ENCODE measurements around the gene LCORL. TPM values are rescaled to one million over a fixed set of nuclear protein-coding genes. Genes with fewer than 3 reads are reported as not detected.

LCORL gene
- total RNA-seq, 1 experiment from 2014 or later: 15.5 TPM

GRCh38 chr4:18050448-18050847, 28.9 kb upstream of the LCORL start:
- no CpG with 5 or more reads among the region's 6 CpGs for WGBS (ENCODE audit: extremely low coverage, insufficient read length, low lambda C conversion rate)
- no peak overlapping the region for H2BK120ac ChIP-seq (ENCODE audit: low read depth, low read length, poor library complexity, severe bottlenecking)
- H3K36me3 Mint-ChIP-seq (ENCODE audit: insufficient read depth in 1 of 3, low read depth in 3 of 3): no peaks in the 10 kb centered on the region; a peak in 1 of 7 replicates
- no peak overlapping the region for H3K18ac ChIP-seq (ENCODE audit: insufficient read length, low read depth, low read length)
- H3K4ac ChIP-seq (ENCODE audit: low read depth, low read length): no peak overlapping the region
- DNase-seq: no peak
- H3K56ac ChIP-seq (ENCODE audit: insufficient read length, low read depth, low read length): no peak overlapping the region
- H3T11ph ChIP-seq (ENCODE audit: low read length): no peak overlapping the region
- H2BK5ac ChIP-seq (ENCODE audit: insufficient read length, low read length): no peak overlapping the region
- no peak overlapping the region for H2AFZ ChIP-seq (ENCODE audit: low read length)
- H3K23me2 ChIP-seq (ENCODE audit: insufficient read length, low read depth, low read length, poor library complexity, severe bottlenecking): no peaks in the 10 kb centered on the region
- no peak overlapping the region for H3K23ac ChIP-seq (ENCODE audit: insufficient read length, low read depth, low read length)
- no peak overlapping the region for H4K5ac ChIP-seq (ENCODE audit: insufficient read length, low read depth, low read length)
- no peak overlapping the region for H3K4me2 ChIP-seq (ENCODE audit: insufficient read depth, insufficient read length, low read length)
- H3K79me1 ChIP-seq (ENCODE audit: insufficient read depth, low read depth, low read length, poor library complexity, severe bottlenecking): no peaks in the 10 kb centered on the region
- no peak overlapping the region for H2BK12ac ChIP-seq (ENCODE audit: insufficient read length, low read depth, low read length)
- H3K9me3 ChIP-seq (ENCODE audit: control insufficient read depth, low read depth, low read length): no peaks in the 10 kb centered on the region
- no peaks in the 10 kb centered on the region for H3K79me2 ChIP-seq (ENCODE audit: insufficient read depth, low read length)
- H3K9ac ChIP-seq (ENCODE audit: extremely low read depth, insufficient read length, low read length): no peak overlapping the region
- H3K27ac ChIP-seq (ENCODE audit: insufficient read length, low read depth, low read length): no peak overlapping the region
- H4K8ac ChIP-seq (replicated peaks; ENCODE audit: insufficient read length, low read depth, low read length): no peak overlapping the region
- H3K9me3 Mint-ChIP-seq: no peaks in the 10 kb centered on the region
- no peaks in the 10 kb centered on the region for H4K20me1 ChIP-seq (ENCODE audit: control insufficient read depth, insufficient read depth, insufficient read length)
- H3K27ac Mint-ChIP-seq: no peak overlapping the region
- H3K4me3 Mint-ChIP-seq: no peak overlapping the region
- TF ChIP-seq CTCF (conservative IDR thresholded peaks at IDR 0.05): no peak
- H3K4me1 ChIP-seq (ENCODE audit: insufficient read depth, low read length): no peaks in the 10 kb centered on the region
- H3K27me3 ChIP-seq (ENCODE audit: insufficient read depth, low read length): no peaks in the 10 kb centered on the region
- no peak overlapping the region for H2BK20ac ChIP-seq (ENCODE audit: low read depth, low read length, poor library complexity, severe bottlenecking)
- H2BK15ac ChIP-seq (ENCODE audit: low read depth, low read length): no peak overlapping the region
- H3K14ac ChIP-seq (ENCODE audit: insufficient read depth, low read length): no peak overlapping the region
- peaks cover 4% of the 10 kb centered on the region for H3K27me3 Mint-ChIP-seq (ENCODE audit: low read depth)
- no peak overlapping the region for H4K91ac ChIP-seq (ENCODE audit: insufficient read length, low read depth, low read length)
- H2AK5ac ChIP-seq (ENCODE audit: insufficient read length, low read length): no peak overlapping the region
- H3K4me1 Mint-ChIP-seq: no peaks in the 10 kb centered on the region

Data from H9 (cell line).